IgD-negative memory B cell (primary cell): ENCODE data around the gene CELF4. TPM values are rescaled to one million over a fixed set of nuclear protein-coding genes. Genes with fewer than 3 reads are reported as not detected.

Source experiments
- H3K27ac Mint-ChIP-seq, 3 donors: one replicate each; pipeline ENCODE4 v1.8.0; 2020 to 2022; ENCODE audit warnings: mild to moderate bottlenecking in 3 of 3, mixed read lengths in 3 of 3, moderate library complexity in 1 of 3
- H3K27me3 Mint-ChIP-seq: one replicate; pipeline ENCODE4 v1.8.0; 2021; ENCODE audit warnings: mixed read lengths
- H3K36me3 Mint-ChIP-seq: one replicate; pipeline ENCODE4 v1.8.0; 2020; ENCODE audit warnings: mild to moderate bottlenecking, mixed read lengths
- H3K4me1 Mint-ChIP-seq, 3 donors: one replicate each; pipeline ENCODE4 v1.8.0; 2020 to 2022; ENCODE audit warnings: mixed read lengths in 3 of 3, mild to moderate bottlenecking in 1 of 3
- H3K4me3 Mint-ChIP-seq, 4 donors: one replicate each; pipeline ENCODE4 v1.8.0; 2020 to 2022; ENCODE audit warnings: mild to moderate bottlenecking in 4 of 4, mixed read lengths in 4 of 4, moderate library complexity in 3 of 4
- H3K9me3 Mint-ChIP-seq, 3 donors: one replicate each; pipeline ENCODE4 v1.8.0; 2020 to 2021; ENCODE audit warnings: mixed read lengths in 3 of 3, mild to moderate bottlenecking in 1 of 3
- polyA plus RNA-seq: library from polyadenylated mRNA; unstranded; fragments of 300-500 nt; fragmentation: Illumina TruSeq; gene quantifications from one replicate; pipeline ENCODE4 v1.2.3, GENCODE V29; 2021

Gene CELF4
- polyA plus RNA-seq, 1 donor from 2014 or later = 0.21 TPM

DNA sequence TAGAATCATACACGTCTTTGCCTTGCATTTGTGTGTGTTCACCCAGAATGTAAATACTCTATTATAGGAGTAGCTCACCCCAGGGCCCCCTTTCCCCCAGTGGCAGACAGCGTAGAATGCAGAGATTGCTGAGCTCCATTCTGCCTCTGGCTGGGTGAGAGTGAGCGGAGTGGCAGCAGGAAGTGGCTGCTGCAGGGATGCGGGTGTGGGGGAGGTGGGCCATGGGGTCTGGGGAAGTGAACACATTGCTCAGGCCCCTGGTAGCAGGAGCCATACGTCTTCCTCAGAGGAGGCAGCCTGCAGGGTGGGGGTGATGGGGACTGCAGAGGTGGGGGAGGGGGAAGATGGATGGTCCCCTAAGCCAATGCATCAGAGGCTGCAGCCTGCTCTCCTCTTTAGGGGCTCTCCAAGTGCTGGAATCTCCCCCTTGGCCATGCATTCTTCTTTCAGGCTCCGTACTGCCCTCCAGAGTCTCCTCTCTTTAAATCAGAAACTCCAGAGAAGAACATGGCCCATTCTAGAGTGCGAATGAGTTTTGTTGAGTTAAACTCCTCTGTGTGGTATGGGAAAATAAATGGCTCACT is 72.2 kb downstream of the CELF4 start:
- Mint-ChIP-seq H3K4me1 (peaks cover 0 to 2% (median 0%) of the 10 kb centered on the region in 3 donors), H3K27me3 (peaks cover 15% of the 10 kb centered on the region), H3K36me3 (no peaks in the 10 kb centered on the region), H3K27ac (no peak overlapping the region), H3K9me3 (no peaks in the 10 kb centered on the region), H3K4me3 (no peak overlapping the region)

DNA sequence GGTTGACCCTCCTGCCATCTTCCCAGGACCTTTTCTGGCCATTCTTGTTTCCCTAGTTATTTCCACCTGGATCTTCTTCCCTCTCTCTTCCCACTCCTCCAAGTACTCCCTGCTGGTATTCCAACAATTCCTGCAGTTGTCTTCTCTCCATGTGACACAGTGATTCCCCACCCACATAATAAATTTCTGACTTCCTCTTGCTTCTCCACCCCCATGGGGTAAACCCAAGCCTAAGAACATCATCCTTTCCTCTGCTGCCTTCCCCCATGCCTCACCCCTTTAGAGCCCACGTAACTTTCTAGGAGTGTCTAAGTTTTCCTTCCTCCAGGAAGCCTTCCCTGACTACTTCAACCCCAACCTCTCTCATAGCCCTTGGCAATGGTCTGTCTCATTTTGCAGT is 72.6 kb downstream of the CELF4 start:
- Mint-ChIP-seq H3K27me3 (peaks cover 18% of the 10 kb centered on the region), H3K36me3 (no peaks in the 10 kb centered on the region), H3K4me1 (peaks cover 0 to 2% (median 0%) of the 10 kb centered on the region in 3 donors), H3K9me3 (no peaks in the 10 kb centered on the region), H3K27ac (no peak overlapping the region), H3K4me3 (no peak overlapping the region)

GRCh38 chr18:37491526-37491925 is 74.1 kb downstream of the CELF4 start:
- Mint-ChIP-seq H3K4me1 (peaks cover 0 to 2% (median 0%) of the 10 kb centered on the region in 3 donors), H3K27ac (no peak overlapping the region), H3K27me3 (peaks cover 33% of the 10 kb centered on the region), H3K9me3 (no peaks in the 10 kb centered on the region), H3K4me3 (no peak overlapping the region), H3K36me3 (no peaks in the 10 kb centered on the region)

DNA sequence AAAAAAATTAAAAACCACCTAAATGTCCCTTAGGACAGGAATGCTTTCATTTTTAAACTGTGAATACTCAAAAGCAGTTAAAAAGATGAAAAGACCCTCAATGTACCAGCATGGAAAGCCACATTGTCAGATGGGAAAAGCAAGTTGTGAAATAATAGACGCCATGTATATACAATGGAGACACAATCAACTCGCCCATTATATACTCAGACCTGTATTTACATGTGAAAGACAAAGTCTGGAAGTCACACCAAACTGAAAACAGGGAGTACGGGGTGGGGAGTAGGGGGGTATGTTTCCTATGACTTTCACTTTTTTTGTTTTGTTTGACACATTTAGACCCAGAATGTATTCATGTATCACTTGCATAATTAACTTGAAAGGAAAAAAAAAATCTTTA is 75.6 kb downstream of the CELF4 start:
- no peaks in the 10 kb centered on the region for H3K9me3 Mint-ChIP-seq
- peaks cover 40% of the 10 kb centered on the region for H3K27me3 Mint-ChIP-seq
- H3K27ac Mint-ChIP-seq = no peak overlapping the region
- H3K4me3 Mint-ChIP-seq = no peak overlapping the region
- H3K36me3 Mint-ChIP-seq = no peaks in the 10 kb centered on the region
- peaks cover 0 to 2% (median 0%) of the 10 kb centered on the region in 3 donors for H3K4me1 Mint-ChIP-seq

DNA sequence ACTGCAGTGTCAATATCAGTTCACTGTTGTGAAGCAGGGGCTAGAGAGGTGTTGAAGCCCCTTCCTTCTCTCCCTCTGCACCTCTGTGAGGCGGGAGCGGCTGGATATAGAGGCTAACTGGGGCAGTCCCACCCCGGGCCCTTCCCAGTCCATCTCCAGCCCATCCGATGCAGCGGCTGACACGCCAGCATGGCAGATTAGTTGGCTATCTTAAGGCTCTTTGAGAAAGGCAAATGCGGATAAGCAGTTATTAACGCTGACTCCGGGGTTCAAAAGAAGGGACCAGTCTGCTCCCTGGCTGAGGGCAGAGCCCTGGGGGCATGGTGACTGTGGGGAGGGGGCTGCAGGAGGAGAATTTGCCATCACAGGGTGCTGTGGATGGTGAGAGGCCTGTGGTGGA is 76.6 kb downstream of the CELF4 start:
- Mint-ChIP-seq H3K36me3 (no peaks in the 10 kb centered on the region), H3K27me3 (peaks cover 46% of the 10 kb centered on the region), H3K4me1 (peaks cover 0 to 2% (median 2%) of the 10 kb centered on the region in 3 donors), H3K4me3 (no peak overlapping the region), H3K27ac (no peak overlapping the region), H3K9me3 (peaks cover 0 to 2% (median 0%) of the 10 kb centered on the region in 3 donors)

DNA sequence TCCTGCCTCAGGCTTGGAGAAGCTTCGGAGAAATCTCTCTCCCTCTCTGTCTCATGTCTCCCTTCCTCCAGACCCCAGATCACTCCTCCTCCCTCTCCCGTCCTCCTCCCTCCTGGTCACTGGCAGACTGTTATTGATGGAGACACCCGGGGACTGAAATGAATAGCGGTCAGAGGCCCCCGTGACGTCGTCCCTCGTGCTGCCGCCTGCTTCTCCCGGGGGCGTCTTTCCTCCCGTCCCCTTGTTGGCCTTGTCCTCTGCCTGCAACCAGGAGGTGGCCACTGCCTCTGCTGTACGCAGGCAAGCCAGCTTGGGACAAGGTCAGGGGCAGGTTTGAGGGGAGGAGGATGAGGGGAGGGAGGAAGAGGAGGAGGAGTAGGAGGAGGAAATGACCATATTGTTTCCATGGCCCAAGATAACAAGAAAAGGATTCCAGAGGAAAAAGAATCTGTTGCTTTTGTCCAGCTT is 78.2 kb downstream of the CELF4 start:
- no peak overlapping the region for H3K27ac Mint-ChIP-seq
- H3K9me3 Mint-ChIP-seq = peaks cover 0 to 2% (median 0%) of the 10 kb centered on the region in 3 donors

DNA sequence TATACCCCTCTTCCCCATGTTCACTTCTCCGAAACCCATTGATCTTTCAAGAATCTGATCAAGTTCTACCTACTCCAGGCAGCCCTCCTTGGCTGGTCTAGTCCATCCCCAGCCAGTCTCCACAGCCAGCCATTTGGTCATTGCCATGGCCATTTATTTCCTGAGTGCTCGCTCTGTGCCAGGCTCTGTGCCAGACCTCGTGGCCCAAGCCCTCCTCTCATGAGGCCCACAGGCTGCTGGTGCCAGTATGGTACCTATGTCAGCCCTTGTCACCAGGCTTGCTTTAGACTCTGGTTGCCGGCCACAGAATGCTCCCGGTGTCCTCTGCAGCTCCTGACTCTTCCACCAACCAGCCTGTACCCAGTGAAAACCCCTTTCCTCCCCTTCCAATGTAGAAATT is 78.8 kb downstream of the CELF4 start:
- Mint-ChIP-seq H3K27me3 (peaks cover 44% of the 10 kb centered on the region), H3K4me1 (peaks cover 0 to 3% (median 2%) of the 10 kb centered on the region in 3 donors), H3K27ac (no peak overlapping the region), H3K4me3 (peak overlapping the region in 1 of 4 donors; percentile 20), H3K9me3 (peaks cover 0 to 2% (median 0%) of the 10 kb centered on the region in 3 donors), H3K36me3 (no peaks in the 10 kb centered on the region)

More for the DNA sequence above, 78.2 kb downstream of the CELF4 start:
- peaks cover 0 to 3% (median 2%) of the 10 kb centered on the region in 3 donors for H3K4me1 Mint-ChIP-seq
- no peak overlapping the region for H3K4me3 Mint-ChIP-seq
- H3K27me3 Mint-ChIP-seq = peaks cover 44% of the 10 kb centered on the region
- H3K36me3 Mint-ChIP-seq = no peaks in the 10 kb centered on the region

DNA sequence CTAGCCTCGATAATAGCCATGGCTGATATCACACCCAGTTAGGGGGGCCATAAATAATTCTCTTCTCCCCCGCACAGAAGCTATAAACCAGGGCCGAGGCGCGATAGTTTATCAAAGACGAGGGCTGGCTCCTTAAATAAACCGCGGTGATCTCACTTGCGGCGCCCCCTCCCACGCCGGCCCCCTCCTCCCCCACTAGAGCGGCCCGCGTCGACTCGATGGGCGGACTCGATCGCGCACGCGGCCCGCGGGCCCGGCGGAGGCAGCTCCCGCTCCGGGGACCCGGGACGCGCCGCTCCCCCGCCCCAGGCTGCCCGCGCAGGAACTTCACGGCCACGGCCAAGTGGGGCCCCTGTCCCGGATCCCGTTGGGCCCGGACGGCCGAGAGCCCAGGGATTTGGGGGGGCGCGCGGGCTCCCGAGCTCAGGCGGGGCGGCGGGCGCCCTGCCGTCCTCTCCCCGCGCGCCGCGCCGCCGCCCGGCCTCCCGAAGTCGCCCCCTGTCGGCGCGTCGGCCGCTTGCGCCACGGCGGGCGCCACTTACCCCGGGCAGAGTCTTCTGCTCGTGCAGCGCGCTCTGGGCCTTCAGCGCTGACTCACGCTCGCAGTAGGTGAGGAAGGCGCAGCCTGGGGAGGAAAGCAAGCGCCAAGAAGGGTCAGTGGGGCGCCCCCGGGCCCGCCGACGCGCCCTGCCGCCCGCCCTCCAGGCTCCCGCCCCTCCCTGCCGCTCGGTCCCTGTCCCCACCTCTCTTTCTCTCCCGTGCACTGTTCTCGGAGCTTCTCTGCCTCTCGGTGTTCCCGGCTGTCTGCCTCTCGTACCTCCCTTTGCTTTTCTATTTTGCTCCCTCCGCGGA is 80.4 kb downstream of the CELF4 start:
- peaks cover 0 to 2% (median 0%) of the 10 kb centered on the region in 3 donors for H3K9me3 Mint-ChIP-seq
- no peak overlapping the region for H3K27ac Mint-ChIP-seq
- H3K36me3 Mint-ChIP-seq = no peaks in the 10 kb centered on the region
- H3K27me3 Mint-ChIP-seq = peaks cover 40% of the 10 kb centered on the region
- peaks cover 0 to 2% (median 2%) of the 10 kb centered on the region in 3 donors for H3K4me1 Mint-ChIP-seq
- no peak overlapping the region for H3K4me3 Mint-ChIP-seq

DNA sequence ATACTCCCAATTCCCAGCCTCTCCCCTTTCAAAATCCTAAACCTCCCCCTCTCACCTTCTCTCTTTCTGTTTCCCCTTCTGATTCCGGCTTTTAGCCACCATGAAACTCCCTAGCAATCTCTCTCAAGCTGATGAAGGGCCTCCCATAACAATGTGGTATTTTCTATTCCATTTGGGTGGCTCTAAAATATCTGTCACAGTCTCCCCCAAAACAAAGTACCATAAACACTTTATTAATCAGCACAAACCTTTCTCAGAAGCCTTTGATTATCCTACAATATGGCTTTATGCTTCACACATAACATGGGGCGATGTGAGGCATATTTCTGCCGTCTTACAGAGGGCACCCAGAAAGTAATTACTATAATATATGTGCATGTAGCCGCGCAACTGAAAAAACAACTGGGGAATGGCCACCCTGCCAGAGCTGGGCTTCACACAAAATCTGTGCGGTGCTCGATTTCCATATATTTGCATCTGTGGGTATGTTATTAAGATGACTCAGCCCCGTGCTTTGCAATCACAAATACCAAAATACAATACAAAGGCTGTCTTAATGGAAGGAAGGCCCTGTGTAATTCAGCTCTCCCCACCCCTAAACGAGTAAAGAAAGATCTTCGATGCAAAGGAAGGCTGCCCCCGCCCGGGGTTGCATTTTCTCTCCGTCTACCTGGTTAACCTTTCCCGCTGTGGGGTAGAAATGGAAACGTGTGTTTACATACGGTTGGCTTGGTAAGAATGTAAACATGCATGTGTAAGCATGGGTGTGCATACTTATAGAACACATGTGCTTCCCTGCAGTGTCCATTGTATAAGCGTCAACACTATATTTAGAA is 81.4 kb downstream of the CELF4 start:
- Mint-ChIP-seq H3K4me3 (peak overlapping the region in 1 of 4 donors; percentile 53), H3K9me3 (peaks cover 0 to 2% (median 0%) of the 10 kb centered on the region in 3 donors), H3K27ac (peak overlapping the region in 1 of 3 donors; percentile 4), H3K4me1 (peaks cover 0 to 2% (median 2%) of the 10 kb centered on the region in 3 donors), H3K27me3 (peaks cover 39% of the 10 kb centered on the region), H3K36me3 (no peaks in the 10 kb centered on the region)

GRCh38 chr18:37483221-37483971 is 82.2 kb downstream of the CELF4 start:
- Mint-ChIP-seq H3K4me3 (no peak overlapping the region), H3K36me3 (no peaks in the 10 kb centered on the region), H3K4me1 (peaks cover 0 to 2% (median 2%) of the 10 kb centered on the region in 3 donors), H3K9me3 (peaks cover 0 to 3% (median 0%) of the 10 kb centered on the region in 3 donors), H3K27me3 (peaks cover 33% of the 10 kb centered on the region), H3K27ac (peak overlapping the region in 1 of 3 donors; percentile 4)

DNA sequence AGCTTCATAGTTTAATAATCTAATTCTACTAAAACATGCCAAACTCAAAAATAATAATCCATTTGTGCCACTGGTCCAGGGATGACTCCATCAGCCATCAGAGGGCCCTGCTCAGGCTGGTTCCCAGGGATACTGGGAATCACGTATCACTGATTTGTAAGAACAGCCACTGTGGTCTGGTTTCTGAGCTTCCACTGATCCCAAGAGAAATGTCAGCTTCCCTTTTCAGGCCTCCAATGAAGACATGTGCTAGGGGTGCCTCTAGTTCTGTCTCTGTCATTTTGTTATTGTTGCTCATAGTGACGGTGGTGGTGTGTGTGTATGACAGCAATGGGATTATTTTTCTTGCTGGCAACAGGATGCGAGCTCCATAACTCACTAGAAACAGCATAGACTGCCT is 83.2 kb downstream of the CELF4 start:
- H3K4me3 Mint-ChIP-seq = no peak overlapping the region
- peaks cover 24% of the 10 kb centered on the region for H3K27me3 Mint-ChIP-seq
- peaks cover 0 to 2% (median 2%) of the 10 kb centered on the region in 3 donors for H3K4me1 Mint-ChIP-seq
- peaks cover 0 to 4% (median 0%) of the 10 kb centered on the region in 3 donors for H3K9me3 Mint-ChIP-seq
- H3K27ac Mint-ChIP-seq = no peak overlapping the region
- no peaks in the 10 kb centered on the region for H3K36me3 Mint-ChIP-seq

DNA sequence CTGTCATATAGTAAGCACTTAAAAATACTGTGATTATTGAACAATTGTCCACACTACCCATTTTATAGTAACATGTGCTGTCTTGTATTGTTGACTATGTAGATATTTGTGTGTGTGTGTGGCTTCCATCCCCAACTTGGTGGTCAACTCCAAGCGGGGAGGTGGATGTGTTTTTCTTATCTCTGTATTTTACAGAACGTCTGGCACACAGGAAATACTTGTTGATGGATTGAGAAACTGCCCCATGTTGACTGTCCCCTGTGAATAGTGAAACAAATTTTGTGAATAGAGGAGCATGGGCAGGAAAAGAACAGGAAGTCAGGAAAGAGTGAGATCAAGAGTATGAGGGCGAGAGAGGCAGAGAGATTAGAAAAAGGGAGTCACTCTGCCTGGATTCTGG is 83.6 kb downstream of the CELF4 start:
- Mint-ChIP-seq H3K27me3 (peaks cover 20% of the 10 kb centered on the region), H3K9me3 (peaks cover 0 to 4% (median 0%) of the 10 kb centered on the region in 3 donors), H3K27ac (no peak overlapping the region), H3K4me3 (no peak overlapping the region), H3K36me3 (no peaks in the 10 kb centered on the region), H3K4me1 (peaks cover 0 to 2% (median 2%) of the 10 kb centered on the region in 3 donors)

DNA sequence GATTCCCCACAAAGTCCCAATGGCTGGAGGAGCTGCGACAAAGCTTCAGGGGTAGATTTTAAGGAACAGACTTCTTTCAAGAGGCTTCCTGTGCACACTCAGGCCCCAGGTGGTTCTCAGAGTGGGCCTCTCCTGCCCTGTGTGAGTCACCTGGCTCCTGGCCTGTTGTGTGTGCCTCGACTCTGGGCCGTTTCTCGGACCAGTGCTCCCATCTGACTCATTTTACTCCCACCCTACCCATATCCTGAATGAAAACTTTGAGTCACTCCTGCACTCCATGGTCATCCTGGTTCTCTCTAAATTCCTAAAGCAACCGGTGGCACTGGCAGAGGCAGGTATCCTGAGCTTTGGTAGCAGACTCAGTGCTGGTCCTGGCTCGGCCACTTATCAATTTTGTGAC is 84.1 kb downstream of the CELF4 start:
- Mint-ChIP-seq H3K4me3 (no peak overlapping the region), H3K27ac (no peak overlapping the region), H3K9me3 (peaks cover 0 to 5% (median 0%) of the 10 kb centered on the region in 3 donors), H3K27me3 (peaks cover 20% of the 10 kb centered on the region), H3K36me3 (no peaks in the 10 kb centered on the region), H3K4me1 (peaks cover 0 to 2% (median 2%) of the 10 kb centered on the region in 3 donors)

GRCh38 chr18:37481072-37481471 is 84.5 kb downstream of the CELF4 start:
- Mint-ChIP-seq H3K27ac (no peak overlapping the region), H3K27me3 (peaks cover 17% of the 10 kb centered on the region)

More at GRCh38 chr18:37481072-37481471, 84.5 kb downstream of the CELF4 start:
- Mint-ChIP-seq H3K9me3 (peaks cover 0 to 6% (median 0%) of the 10 kb centered on the region in 3 donors), H3K4me1 (peaks cover 0 to 2% (median 2%) of the 10 kb centered on the region in 3 donors), H3K4me3 (peak overlapping the region in 1 of 4 donors; percentile 18), H3K36me3 (no peaks in the 10 kb centered on the region)
